Measurements from ENCODE around the gene IL21R. TPM values are rescaled to one million over a fixed set of nuclear protein-coding genes. Genes with fewer than 3 reads are reported as not detected.
A peak's percentile ranks its signal among the peaks of the same experiment; 100 is the strongest.

IL21R gene
- total and polyA plus RNA-seq, 2 donors (not counting 1 experiment from before 2014, with no cell fraction given), result 28.5 to 32.1 TPM

GRCh38 chr16:27431773-27432532 lies 30.0 kb downstream of the IL21R start:
- Histone ChIP-seq H3K36me3 (replicated peaks in 1 of 2; ENCODE audit: control extremely low read depth in 1 of 2, control insufficient read depth in 1 of 2, extremely low read depth in 1 of 2, insufficient read depth in 2 of 2, low read length in 1 of 2) (peaks cover under 1 to 63% of the 10 kb centered on the region in 2 experiments), H2AFZ (ENCODE audit: insufficient read depth, low read depth, low read length, poor library complexity, severe bottlenecking) (no peak overlapping the region), H3K4me2 (replicated peaks; ENCODE audit: low read depth, low read length, poor library complexity, severe bottlenecking) (peak overlapping the region; percentile 40), H4K20me1 (ENCODE audit: control insufficient read depth, insufficient read depth, low read length, poor library complexity, severe bottlenecking) (peaks cover 83% of the 10 kb centered on the region), H3K9ac (ENCODE audit: low read length) (no peak overlapping the region), H3K4me3 (ENCODE audit: control extremely low read depth in 1 of 5, extremely low read depth in 1 of 5, insufficient read depth in 1 of 5, low read depth in 2 of 5, low read length in 4 of 5) (no peak overlapping the region), H3K4me1 (ENCODE audit: control insufficient read depth in 2 of 2, insufficient read depth in 2 of 2, low read length in 2 of 2) (peaks cover 62 to 63% of the 10 kb centered on the region in 2 donors), H3K79me2 (ENCODE audit: control insufficient read depth, insufficient read depth, low read length) (peaks cover 71% of the 10 kb centered on the region), H3K9me3 (ENCODE audit: control extremely low read depth in 1 of 3, control insufficient read depth in 2 of 3, insufficient read depth in 1 of 3, low read length in 2 of 3) (peaks cover 0 to 4% (median 0%) of the 10 kb centered on the region in 3 donors), H3K27me3 (replicated peaks in 1 of 4; ENCODE audit: control extremely low read depth in 1 of 4, control insufficient read depth in 3 of 4, insufficient read depth in 4 of 4, low read length in 3 of 4) (no peaks in the 10 kb centered on the region), H3K27ac (ENCODE audit: low read length in 2 of 2) (peak overlapping the region; percentile 41 to 67)
- DNase-seq (peak; percentile 30), ATAC-seq (ENCODE audit: low read depth) (peak; percentile 41)
- Mint-ChIP-seq H3K27me3 (peaks cover 4% of the 10 kb centered on the region), H3K27ac (peak overlapping the region; percentile 89), H3K4me1 (peaks cover 57% of the 10 kb centered on the region), H3K9me3 (ENCODE audit: insufficient read depth) (no peaks in the 10 kb centered on the region), H3K4me3 (peak overlapping the region; percentile 62)
- WGBS (ENCODE audit: insufficient coverage), result 81% methylated on average over 12 of the region's 15 CpGs
- CTCF ChIA-PET, result interaction anchor here (0.8 to 3.0 kb wide), 8 partner anchors 10 to 64 kb away, joined by 3 to 11 read pairs (median 3); no protein-coding TSS in a partner anchor
- TF ChIP-seq EZH2 (IDR thresholded peaks at IDR 0.05; ENCODE audit: borderline replicate concordance, insufficient read depth, low read depth, low read length, poor library complexity, severe bottlenecking), result no peak
- TF ChIP-seq, protein P1, sequence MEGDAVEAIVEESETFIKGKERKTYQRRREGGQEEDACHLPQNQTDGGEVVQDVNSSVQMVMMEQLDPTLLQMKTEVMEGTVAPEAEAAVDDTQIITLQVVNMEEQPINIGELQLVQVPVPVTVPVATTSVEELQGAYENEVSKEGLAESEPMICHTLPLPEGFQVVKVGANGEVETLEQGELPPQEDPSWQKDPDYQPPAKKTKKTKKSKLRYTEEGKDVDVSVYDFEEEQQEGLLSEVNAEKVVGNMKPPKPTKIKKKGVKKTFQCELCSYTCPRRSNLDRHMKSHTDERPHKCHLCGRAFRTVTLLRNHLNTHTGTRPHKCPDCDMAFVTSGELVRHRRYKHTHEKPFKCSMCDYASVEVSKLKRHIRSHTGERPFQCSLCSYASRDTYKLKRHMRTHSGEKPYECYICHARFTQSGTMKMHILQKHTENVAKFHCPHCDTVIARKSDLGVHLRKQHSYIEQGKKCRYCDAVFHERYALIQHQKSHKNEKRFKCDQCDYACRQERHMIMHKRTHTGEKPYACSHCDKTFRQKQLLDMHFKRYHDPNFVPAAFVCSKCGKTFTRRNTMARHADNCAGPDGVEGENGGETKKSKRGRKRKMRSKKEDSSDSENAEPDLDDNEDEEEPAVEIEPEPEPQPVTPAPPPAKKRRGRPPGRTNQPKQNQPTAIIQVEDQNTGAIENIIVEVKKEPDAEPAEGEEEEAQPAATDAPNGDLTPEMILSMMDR (IDR thresholded peaks at IDR 0.05), result no peak
- POLR2A ChIA-PET, result interaction anchor here (0.8 to 1.7 kb wide), 4 partner anchors 12 to 53 kb away, joined by 3 to 5 read pairs (median 3); no protein-coding TSS in a partner anchor
- intact Hi-C loops (cut with micrococcal nuclease), result no loop called here

DNA sequence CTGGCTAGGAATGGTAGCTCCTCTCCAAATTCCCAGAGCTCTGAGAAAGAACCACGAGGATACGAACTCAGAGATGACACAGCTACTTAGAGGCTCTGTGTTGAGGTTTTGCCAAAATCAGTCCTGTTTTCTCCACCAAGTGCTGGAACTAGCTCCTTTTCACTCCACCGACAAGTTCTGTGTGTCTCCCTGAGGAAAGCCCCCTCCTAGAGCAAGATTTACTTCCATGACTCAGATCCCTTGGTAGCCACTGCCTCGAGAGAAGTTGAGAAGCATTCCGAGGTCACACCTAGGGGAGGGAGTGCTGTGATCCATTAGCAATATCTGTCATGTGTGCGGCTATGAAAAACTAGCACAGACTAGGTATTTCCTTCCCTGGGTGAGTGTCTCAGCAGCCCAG lies 30.6 kb downstream of the IL21R start:
- Mint-ChIP-seq H3K9me3 (ENCODE audit: insufficient read depth) (no peaks in the 10 kb centered on the region), H3K27ac (peak overlapping the region; percentile 89), H3K4me3 (peak overlapping the region; percentile 1), H3K4me1 (peaks cover 51% of the 10 kb centered on the region), H3K27me3 (peaks cover 4% of the 10 kb centered on the region)
- no peak overlapping the region for H3K9ac ChIP-seq (ENCODE audit: low read length)
- 42% methylated on average over 5 of the region's 6 CpGs for WGBS (ENCODE audit: insufficient coverage)
- H3K4me2 ChIP-seq (replicated peaks; ENCODE audit: low read depth, low read length, poor library complexity, severe bottlenecking), result peak overlapping the region; percentile 40
- H2AFZ ChIP-seq (ENCODE audit: insufficient read depth, low read depth, low read length, poor library complexity, severe bottlenecking), result no peak overlapping the region
- intact Hi-C loops (cut with micrococcal nuclease), result no loop called here
- CTCF ChIA-PET, result interaction anchor here (0.8 to 2.0 kb wide), 6 partner anchors 9 to 253 kb away, joined by 3 to 5 read pairs (median 3); no protein-coding TSS in a partner anchor
- H3K36me3 ChIP-seq (replicated peaks in 1 of 2; ENCODE audit: control extremely low read depth in 1 of 2, control insufficient read depth in 1 of 2, extremely low read depth in 1 of 2, insufficient read depth in 2 of 2, low read length in 1 of 2), result peaks cover 2 to 69% of the 10 kb centered on the region in 2 experiments
- peak overlapping the region; percentile 41 to 67 for H3K27ac ChIP-seq (ENCODE audit: low read length in 2 of 2)
- H4K20me1 ChIP-seq (ENCODE audit: control insufficient read depth, insufficient read depth, low read length, poor library complexity, severe bottlenecking), result peaks cover 85% of the 10 kb centered on the region
- no peaks in the 10 kb centered on the region for H3K27me3 ChIP-seq (replicated peaks in 1 of 4; ENCODE audit: control extremely low read depth in 1 of 4, control insufficient read depth in 3 of 4, insufficient read depth in 4 of 4, low read length in 3 of 4)
- H3K9me3 ChIP-seq (ENCODE audit: control extremely low read depth in 1 of 3, control insufficient read depth in 2 of 3, insufficient read depth in 1 of 3, low read length in 2 of 3), result peaks cover 0 to 4% (median 0%) of the 10 kb centered on the region in 3 donors
- ATAC-seq (ENCODE audit: low read depth) (no peak), DNase-seq (no peak)
- peaks cover 55 to 57% of the 10 kb centered on the region in 2 donors for H3K4me1 ChIP-seq (ENCODE audit: control insufficient read depth in 2 of 2, insufficient read depth in 2 of 2, low read length in 2 of 2)
- TF ChIP-seq, protein P1 (IDR thresholded peaks at IDR 0.05), result no peak
- TF ChIP-seq EZH2 (IDR thresholded peaks at IDR 0.05; ENCODE audit: borderline replicate concordance, insufficient read depth, low read depth, low read length, poor library complexity, severe bottlenecking), result no peak
- peaks cover 68% of the 10 kb centered on the region for H3K79me2 ChIP-seq (ENCODE audit: control insufficient read depth, insufficient read depth, low read length)
- POLR2A ChIA-PET, result interaction anchor here (1.5 kb wide), 1 partner anchor 11 kb away, joined by 3 read pairs; no protein-coding TSS in a partner anchor
- no peak overlapping the region for H3K4me3 ChIP-seq (ENCODE audit: control extremely low read depth in 1 of 5, extremely low read depth in 1 of 5, insufficient read depth in 1 of 5, low read depth in 2 of 5, low read length in 4 of 5)
